ENCODE results near the gene ADAMTS2.

Gene ADAMTS2

GRCh38 chr5:179150011-179150410 is 195.2 kb downstream of the ADAMTS2 start:
- no peak for DNase-seq

GRCh38 chr5:179149278-179149677 is 196.0 kb downstream of the ADAMTS2 start:
- DNase-seq = no peak

- DNase-seq = no peak
Measured at GRCh38 chr5:179148703-179149170, 196.5 kb downstream of the ADAMTS2 start.

GRCh38 chr5:179147991-179148702 is 197.1 kb downstream of the ADAMTS2 start:
- DNase-seq = no peak

- no peak for DNase-seq
Measured at GRCh38 chr5:179146277-179146676, 199.0 kb downstream of the ADAMTS2 start.

GRCh38 chr5:179143446-179143845 is 201.8 kb downstream of the ADAMTS2 start:
- DNase-seq = no peak

- DNase-seq = no peak
Measured at GRCh38 chr5:179142434-179143198, 202.6 kb downstream of the ADAMTS2 start.

- no peak for DNase-seq
Measured at GRCh38 chr5:179141867-179142266, 203.4 kb downstream of the ADAMTS2 start.

GRCh38 chr5:179140293-179140692 is 205.0 kb downstream of the ADAMTS2 start:
- no peak for DNase-seq

- no peak for DNase-seq
Measured at GRCh38 chr5:179139936-179140235, 205.4 kb downstream of the ADAMTS2 start.

- peak; percentile 48 for DNase-seq
Measured at GRCh38 chr5:179139111-179139935, 205.9 kb downstream of the ADAMTS2 start.

- DNase-seq = no peak
Measured at GRCh38 chr5:179138568-179138925, 206.7 kb downstream of the ADAMTS2 start.

- peak; percentile 61 for DNase-seq
Measured at GRCh38 chr5:179137643-179138567, 207.4 kb downstream of the ADAMTS2 start.

- no peak for DNase-seq
Measured at GRCh38 chr5:179137016-179137642, 208.1 kb downstream of the ADAMTS2 start.

- no peak for DNase-seq
Measured at GRCh38 chr5:179135441-179136215, 209.6 kb downstream of the ADAMTS2 start.

GRCh38 chr5:179135006-179135405 is 210.3 kb downstream of the ADAMTS2 start:
- DNase-seq = no peak

GRCh38 chr5:179134511-179134910 is 210.8 kb downstream of the ADAMTS2 start:
- DNase-seq = no peak

GRCh38 chr5:179132586-179133355 is 212.5 kb downstream of the ADAMTS2 start:
- no peak for DNase-seq

- no peak for DNase-seq
Measured at GRCh38 chr5:179131886-179132585, 213.2 kb downstream of the ADAMTS2 start.
